ENCODE data around the gene CETP.

- TF ChIP-seq POLR2A (IDR thresholded peaks at IDR 0.05): no peak
- TF ChIP-seq CTCF (IDR thresholded peaks at IDR 0.05 in 4 of 5, conservative IDR thresholded peaks at IDR 0.05 in 1 of 5): no peak
Observed at GRCh38 chr16:56960681-56961281, 969 bp upstream of the CETP start.
